HG03460 (cell line): Measurements from ENCODE around the gene NEDD8.
"Not testable (repeated sequence)": the region's sequence is repeated elsewhere in the genome, so short reads cannot be mapped to it uniquely, and the experiment has no call there.

Source experiments
- ATAC-seq: cut with Tn5 transposase; IDR thresholded peaks from one replicate; pipeline ENCODE4 v1.9.1; 2021; ENCODE audit not compliant: unreplicated experiment

NEDD8 gene

GRCh38 chr14:24228902-24229301 lies 3.3 kb downstream of the NEDD8 start:
- ATAC-seq: no peak

DNA sequence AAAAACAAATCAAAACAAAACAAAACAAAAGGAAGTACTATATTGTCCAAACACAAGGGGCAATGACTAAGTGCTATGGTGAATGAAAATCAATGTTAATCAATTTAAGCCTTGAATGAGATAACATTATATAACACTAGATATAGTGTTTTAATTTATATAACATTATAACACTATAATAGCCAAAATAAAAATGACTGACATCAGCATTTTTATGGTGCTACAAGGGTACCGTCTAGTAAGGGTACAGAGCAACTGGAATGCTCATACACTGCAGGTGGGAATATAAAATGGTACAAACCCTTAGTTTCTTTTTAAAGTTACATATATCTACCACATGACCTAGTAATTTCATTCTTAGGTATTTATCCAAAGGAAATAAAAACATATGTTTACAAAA lies 5.7 kb downstream of the NEDD8 start:
- no peak for ATAC-seq

GRCh38 chr14:24224618-24225071 lies 7.5 kb downstream of the NEDD8 start:
- ATAC-seq: no peak

DNA sequence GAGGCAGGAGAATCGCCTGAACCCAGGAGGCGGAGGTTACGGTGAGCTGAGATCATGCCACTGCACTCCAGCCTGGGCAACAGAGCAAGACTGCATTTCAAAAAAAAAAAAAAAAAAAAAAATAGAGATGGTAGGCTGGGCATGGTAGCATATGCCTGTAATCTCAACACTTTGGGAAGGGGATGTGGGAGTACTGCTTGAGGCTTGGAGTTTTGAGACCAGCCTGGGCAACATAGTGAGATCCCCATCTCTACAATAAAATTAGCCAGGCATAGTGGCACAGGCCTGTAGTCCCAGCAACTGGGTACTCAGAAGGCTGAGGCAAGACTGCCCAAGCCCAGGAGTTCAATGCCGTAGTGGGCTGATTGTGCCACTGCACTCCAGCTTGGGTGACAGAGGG lies 9.2 kb downstream of the NEDD8 start:
- ATAC-seq: not testable (repeated sequence)

GRCh38 chr14:24219521-24219920 lies 12.6 kb downstream of the NEDD8 start:
- no peak for ATAC-seq

DNA sequence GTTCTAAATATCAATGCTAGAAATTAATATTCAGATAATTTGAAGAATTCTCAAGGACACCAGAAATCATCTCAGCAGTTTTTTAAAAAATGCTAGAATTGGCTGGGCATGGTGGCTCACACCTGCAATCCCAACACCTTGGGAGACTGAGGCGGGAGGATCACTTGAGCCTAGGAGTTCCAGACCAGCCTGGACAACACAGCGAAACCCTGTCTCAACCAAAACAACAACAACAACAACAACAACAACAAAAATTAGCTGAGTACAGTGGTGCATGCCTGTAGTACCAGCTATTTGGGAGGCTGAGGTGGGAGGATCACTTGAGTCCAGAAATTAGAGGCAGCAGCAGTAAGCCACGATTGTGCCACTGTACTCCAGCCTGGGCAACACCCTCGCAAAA lies 13.1 kb downstream of the NEDD8 start:
- ATAC-seq: no peak

DNA sequence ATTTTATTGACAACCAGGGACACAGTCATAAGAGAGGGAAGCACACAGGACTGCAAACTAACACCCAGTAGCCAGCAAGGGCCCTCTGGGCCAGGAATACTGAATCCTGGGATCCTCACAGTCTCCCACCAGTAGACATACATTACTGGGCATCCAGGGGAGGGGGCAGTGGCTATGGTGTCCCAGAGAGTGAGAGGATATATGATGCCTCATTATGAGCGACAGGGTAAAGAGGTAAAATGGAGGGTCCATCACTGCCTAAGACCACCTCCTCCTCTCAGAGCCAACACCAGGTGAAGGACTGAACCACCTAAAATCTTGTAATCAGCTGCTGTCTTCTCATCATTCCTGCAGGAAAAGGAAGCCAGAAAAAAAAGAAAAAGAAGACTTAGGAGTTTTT lies 15.3 kb downstream of the NEDD8 start:
- not testable (repeated sequence) for ATAC-seq

DNA sequence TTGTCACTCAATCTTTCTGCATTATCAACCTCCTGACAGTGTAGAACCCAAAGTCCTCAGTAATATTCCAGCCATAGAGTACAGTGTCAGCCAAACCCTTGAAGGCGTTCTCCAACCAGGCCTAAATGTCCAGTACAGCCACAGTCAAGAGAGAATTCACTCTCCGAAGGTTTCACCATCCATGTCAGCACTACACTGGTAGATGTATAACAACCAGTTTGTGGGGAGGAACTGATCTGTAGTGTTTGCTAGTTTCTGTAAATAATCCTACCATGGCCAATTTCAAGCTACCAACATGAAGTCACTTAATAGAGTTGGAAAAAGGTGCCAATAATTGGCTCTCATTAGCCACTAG lies 15.8 kb downstream of the NEDD8 start:
- no peak for ATAC-seq

DNA sequence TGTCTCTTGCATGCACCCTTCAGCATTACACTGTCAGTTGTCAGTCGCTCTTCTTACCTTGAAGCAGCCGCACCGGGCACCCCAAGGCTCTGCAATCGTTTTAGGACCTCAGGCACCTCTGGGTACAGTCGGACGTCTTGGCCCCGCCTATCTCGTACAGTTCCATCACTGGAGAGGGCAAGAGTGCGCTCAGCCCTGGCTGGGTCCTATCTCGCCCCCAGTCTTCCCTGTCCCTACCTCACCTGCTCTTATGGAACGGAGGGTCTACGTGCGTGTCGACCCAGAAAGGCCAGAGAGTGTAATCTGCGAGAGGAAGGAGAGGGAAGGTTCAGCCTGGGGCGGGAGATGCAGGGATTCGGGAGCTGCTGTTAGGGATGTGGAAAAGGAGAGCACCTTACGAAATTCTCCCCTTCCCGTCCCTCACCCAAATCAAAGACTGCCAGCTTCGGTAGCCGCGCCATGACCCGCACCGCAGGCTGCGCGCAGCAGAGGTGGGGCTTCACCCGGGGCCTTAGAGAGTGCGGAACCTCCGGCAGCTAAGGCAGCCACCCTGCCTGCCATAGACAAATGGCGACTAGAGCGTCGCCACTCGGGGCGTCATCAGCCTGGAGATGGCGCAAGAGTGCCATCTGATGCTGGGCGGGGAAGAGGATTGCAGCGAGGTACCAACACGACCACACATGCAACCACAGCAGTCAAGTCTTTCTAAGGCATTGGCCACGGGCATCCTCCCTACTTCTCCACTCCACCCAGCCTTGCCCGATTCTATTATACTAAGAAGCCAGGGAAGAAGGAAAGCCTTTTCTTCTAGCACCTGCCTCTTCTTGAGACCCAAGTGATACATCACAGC lies 16.4 kb downstream of the NEDD8 start, which contains the start of gene MDP1:
MDP1 (minus strand) TSS at position 572 of the 850 bp plus-strand sequence; CDS start at position 461, 111 bp downstream.
- peak; percentile 61 for ATAC-seq

DNA sequence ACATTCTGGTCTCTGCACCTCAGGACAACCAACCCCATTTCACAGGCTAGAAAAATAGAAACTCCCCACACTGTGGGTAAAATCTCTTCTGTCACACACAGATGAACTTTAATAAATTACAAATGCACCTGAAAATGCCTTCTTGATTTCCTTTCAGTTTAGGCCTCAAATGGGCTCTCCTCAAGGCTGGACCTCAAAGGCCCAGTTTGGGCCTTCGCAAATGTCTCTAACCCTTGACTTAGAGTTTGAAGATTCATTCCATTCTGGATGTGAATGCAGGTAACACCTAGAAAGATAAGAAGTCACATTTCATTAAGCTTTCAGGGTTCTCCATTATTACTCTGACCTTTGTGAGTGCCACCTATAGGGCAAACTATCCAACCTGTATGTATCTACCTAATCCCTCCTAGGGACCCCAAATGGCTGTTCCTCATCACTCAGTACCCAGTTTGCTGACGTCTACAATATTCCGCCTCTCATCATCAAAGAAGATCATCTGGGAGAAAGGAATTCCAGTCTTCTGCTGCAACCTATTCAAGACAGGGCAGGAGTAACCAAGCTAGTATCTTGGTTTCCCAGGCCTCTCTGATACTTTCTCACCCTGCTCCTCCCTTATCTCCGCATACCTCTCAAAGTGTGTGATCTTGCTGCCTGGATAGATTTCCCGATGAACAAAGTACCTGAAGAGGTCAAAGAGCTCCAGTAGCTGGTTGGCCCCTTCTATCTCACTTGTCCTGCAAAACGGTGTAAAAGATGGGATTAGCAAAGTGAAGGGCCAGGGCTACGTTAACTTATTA lies 18.1 kb downstream of the NEDD8 start:
- ATAC-seq: no peak

- ATAC-seq: peak; percentile 83
These were observed 19.0 kb downstream of the NEDD8 start, which contains the start of gene CHMP4A for GRCh38 chr14:24212924-24213865. Gene CHMP4A (minus strand): TSS chr14:24213488. CDS start chr14:24213439, 49 bp downstream.

GRCh38 chr14:24211311-24211710 lies 20.9 kb downstream of the NEDD8 start:
- no peak for ATAC-seq

- ATAC-seq: no peak
These were observed 24.5 kb downstream of the NEDD8 start for GRCh38 chr14:24207625-24208024.

DNA sequence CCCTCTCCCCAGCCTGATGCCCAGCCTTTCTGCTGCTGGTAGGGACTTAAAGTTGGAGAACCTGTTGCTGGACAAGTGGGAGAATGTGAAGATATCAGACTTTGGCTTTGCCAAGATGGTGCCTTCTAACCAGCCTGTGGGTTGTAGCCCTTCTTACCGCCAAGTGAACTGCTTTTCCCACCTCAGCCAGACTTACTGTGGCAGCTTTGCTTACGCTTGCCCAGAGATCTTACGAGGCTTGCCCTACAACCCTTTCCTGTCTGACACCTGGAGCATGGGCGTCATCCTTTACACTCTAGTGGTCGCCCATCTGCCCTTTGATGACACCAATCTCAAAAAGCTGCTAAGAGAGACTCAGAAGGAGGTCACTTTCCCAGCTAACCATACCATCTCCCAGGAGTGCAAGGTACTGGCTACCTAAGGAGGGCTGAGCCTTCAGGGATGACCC lies 25.0 kb downstream of the NEDD8 start:
- ATAC-seq: no peak

- no peak for ATAC-seq
These were observed 25.7 kb downstream of the NEDD8 start for GRCh38 chr14:24206260-24207103.

DNA sequence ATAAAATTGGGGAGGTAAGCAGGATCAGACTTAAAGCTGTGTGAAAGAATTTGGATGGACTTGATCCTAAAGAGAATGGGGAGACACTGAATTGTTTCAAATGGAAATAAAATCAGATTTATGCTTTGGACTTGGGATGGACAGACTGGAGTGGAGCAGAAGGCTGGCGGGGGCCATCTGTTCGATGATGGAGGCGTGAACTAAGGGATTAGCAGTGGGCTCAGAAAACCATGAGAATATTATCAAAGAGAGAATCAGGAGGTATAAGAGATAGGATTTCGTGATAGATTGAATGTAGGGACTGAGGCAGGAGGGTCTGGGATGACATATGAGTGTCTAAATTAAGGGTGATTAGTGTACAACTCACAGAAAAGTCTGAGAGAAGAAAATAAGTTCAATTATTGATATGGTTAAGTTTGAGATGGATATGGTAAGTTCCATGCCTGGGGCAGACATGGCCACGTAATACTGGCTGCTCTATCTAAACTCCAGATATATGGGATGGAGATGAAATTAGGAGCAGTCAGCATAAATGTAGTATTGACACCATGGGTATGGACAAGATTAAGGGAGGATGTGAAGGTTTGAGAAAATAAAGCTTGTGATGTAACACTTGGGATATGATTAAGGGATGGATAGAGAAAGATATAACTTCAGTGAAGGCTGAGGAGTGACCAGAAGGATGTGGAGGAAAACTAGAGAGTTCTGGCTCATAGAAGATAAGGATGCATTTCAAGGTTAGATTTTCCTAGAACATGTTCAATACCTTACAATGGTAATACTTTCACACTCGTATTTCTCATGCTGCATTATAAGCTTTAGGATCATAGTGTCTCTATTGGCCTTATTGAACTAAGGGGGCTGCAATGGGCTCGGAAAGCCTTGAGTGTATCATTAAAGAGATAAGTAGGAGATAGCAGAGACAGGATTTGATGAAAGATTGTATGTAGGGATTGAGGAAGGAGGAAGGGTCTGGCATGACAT lies 27.7 kb downstream of the NEDD8 start:
- ATAC-seq: no peak

- not testable (repeated sequence) for ATAC-seq
These were observed 28.8 kb downstream of the NEDD8 start for GRCh38 chr14:24203249-24203886.

DNA sequence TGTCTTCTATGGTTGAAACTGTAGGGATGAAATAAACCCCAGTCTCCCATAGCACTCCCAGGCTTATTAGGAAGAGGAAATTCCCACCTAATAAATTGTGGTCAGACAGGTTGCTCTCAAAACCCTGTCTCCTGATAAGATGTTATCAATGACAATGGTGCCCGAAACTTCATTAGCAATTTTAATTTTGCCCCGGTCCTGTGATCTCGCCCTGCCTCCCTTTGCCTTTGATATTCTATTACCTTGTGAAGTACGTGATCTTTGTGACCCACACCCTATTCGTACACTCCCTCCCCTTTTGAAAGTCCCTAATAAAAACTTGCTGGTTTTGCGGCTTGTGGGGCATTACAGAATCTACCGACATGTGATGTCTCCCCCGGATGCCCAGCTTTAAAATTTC lies 29.6 kb downstream of the NEDD8 start:
- not testable (repeated sequence) for ATAC-seq
